ENCODE data around the gene XKR7. TPM values are rescaled to one million over a fixed set of nuclear protein-coding genes. Genes with fewer than 3 reads are reported as not detected.

The XKR7 gene
- total and polyA plus RNA-seq, 10 of the 15 experiments (the other 5 are each of a cell fraction or from before 2014, with no cell fraction given) = not detected

DNA sequence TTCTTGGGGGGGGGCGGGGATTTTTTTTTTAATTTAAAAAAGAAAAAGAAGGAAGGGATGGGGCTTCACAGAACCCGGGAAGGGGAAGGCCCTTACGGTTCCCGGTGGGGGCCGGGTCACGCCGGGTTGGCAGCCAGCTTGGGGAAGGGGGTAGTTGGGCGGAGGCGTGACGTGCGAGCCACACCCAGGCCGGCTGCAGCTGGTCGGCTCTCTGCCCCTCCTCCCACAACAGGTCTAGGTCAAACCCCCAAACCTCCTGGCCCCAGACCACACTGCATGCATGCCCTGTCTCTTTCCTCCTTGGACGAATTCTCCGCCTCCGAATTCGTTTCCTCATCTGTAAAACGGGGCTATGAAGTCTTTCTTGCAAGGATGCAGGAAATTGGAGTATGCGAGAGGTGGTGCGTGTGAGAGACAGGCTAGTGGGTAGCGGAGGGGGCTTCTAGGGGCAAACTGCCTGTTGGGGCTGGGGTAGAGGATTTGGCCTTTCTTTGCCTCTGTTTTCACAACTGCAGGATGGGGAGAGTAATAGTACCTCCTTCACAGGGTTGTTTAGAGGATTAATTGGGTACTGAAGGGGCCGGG lies 84.9 kb downstream of the XKR7 start (continued):
- TF ChIP-seq, protein P1, sequence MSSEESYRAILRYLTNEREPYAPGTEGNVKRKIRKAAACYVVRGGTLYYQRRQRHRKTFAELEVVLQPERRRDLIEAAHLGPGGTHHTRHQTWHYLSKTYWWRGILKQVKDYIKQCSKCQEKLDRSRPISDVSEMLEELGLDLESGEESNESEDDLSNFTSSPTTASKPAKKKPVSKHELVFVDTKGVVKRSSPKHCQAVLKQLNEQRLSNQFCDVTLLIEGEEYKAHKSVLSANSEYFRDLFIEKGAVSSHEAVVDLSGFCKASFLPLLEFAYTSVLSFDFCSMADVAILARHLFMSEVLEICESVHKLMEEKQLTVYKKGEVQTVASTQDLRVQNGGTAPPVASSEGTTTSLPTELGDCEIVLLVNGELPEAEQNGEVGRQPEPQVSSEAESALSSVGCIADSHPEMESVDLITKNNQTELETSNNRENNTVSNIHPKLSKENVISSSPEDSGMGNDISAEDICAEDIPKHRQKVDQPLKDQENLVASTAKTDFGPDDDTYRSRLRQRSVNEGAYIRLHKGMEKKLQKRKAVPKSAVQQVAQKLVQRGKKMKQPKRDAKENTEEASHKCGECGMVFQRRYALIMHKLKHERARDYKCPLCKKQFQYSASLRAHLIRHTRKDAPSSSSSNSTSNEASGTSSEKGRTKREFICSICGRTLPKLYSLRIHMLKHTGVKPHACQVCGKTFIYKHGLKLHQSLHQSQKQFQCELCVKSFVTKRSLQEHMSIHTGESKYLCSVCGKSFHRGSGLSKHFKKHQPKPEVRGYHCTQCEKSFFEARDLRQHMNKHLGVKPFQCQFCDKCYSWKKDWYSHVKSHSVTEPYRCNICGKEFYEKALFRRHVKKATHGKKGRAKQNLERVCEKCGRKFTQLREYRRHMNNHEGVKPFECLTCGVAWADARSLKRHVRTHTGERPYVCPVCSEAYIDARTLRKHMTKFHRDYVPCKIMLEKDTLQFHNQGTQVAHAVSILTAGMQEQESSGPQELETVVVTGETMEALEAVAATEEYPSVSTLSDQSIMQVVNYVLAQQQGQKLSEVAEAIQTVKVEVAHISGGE (CRISPR knock-in tag; IDR thresholded peaks at IDR 0.05) = no peak
- TF ChIP-seq CEBPB (IDR thresholded peaks at IDR 0.05; ENCODE audit: borderline replicate concordance in 1 of 2, low read depth in 2 of 2, low read length in 2 of 2) (no peak), YBX1 (IDR thresholded peaks at IDR 0.05) (no peak), RUNX3 (IDR thresholded peaks at IDR 0.05; ENCODE audit: low read length) (peak; percentile 71), GABPA (IDR thresholded peaks at IDR 0.05; ENCODE audit: low read depth) (no peak), BHLHE40 (IDR thresholded peaks at IDR 0.05; ENCODE audit: borderline replicate concordance in 1 of 2, low read depth in 2 of 2, low read length in 1 of 2) (peak in 1 of 2 experiments; percentile 73; a peak in 2 of 4 replicates), SPI1 (IDR thresholded peaks at IDR 0.05; ENCODE audit: borderline replicate concordance, insufficient read depth, low read depth, low read length) (peak; percentile 4; the same call in 1 of the 2 replicates), SUZ12 (IDR thresholded peaks at IDR 0.05; ENCODE audit: unreplicated experiment) (no peak), JUND (IDR thresholded peaks at IDR 0.05; ENCODE audit: low read depth, low read length) (no peak), DPF2 (IDR thresholded peaks at IDR 0.05) (0 out of 2 replicates have a peak, but pooled peaks have one; percentile 15), EP300 (IDR thresholded peaks at IDR 0.05; ENCODE audit: borderline replicate concordance in 1 of 2, control insufficient read depth in 1 of 2, low read depth in 2 of 2, low read length in 2 of 2) (peak in 1 of 2 experiments; percentile 29; a peak in 1 of 4 replicates)
- TF ChIP-seq, protein P2, sequence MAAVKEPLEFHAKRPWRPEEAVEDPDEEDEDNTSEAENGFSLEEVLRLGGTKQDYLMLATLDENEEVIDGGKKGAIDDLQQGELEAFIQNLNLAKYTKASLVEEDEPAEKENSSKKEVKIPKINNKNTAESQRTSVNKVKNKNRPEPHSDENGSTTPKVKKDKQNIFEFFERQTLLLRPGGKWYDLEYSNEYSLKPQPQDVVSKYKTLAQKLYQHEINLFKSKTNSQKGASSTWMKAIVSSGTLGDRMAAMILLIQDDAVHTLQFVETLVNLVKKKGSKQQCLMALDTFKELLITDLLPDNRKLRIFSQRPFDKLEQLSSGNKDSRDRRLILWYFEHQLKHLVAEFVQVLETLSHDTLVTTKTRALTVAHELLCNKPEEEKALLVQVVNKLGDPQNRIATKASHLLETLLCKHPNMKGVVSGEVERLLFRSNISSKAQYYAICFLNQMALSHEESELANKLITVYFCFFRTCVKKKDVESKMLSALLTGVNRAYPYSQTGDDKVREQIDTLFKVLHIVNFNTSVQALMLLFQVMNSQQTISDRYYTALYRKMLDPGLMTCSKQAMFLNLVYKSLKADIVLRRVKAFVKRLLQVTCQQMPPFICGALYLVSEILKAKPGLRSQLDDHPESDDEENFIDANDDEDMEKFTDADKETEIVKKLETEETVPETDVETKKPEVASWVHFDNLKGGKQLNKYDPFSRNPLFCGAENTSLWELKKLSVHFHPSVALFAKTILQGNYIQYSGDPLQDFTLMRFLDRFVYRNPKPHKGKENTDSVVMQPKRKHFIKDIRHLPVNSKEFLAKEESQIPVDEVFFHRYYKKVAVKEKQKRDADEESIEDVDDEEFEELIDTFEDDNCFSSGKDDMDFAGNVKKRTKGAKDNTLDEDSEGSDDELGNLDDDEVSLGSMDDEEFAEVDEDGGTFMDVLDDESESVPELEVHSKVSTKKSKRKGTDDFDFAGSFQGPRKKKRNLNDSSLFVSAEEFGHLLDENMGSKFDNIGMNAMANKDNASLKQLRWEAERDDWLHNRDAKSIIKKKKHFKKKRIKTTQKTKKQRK (IDR thresholded peaks at IDR 0.05; ENCODE audit: low read depth, low read length) = no peak
- TF ChIP-seq, protein P3, sequence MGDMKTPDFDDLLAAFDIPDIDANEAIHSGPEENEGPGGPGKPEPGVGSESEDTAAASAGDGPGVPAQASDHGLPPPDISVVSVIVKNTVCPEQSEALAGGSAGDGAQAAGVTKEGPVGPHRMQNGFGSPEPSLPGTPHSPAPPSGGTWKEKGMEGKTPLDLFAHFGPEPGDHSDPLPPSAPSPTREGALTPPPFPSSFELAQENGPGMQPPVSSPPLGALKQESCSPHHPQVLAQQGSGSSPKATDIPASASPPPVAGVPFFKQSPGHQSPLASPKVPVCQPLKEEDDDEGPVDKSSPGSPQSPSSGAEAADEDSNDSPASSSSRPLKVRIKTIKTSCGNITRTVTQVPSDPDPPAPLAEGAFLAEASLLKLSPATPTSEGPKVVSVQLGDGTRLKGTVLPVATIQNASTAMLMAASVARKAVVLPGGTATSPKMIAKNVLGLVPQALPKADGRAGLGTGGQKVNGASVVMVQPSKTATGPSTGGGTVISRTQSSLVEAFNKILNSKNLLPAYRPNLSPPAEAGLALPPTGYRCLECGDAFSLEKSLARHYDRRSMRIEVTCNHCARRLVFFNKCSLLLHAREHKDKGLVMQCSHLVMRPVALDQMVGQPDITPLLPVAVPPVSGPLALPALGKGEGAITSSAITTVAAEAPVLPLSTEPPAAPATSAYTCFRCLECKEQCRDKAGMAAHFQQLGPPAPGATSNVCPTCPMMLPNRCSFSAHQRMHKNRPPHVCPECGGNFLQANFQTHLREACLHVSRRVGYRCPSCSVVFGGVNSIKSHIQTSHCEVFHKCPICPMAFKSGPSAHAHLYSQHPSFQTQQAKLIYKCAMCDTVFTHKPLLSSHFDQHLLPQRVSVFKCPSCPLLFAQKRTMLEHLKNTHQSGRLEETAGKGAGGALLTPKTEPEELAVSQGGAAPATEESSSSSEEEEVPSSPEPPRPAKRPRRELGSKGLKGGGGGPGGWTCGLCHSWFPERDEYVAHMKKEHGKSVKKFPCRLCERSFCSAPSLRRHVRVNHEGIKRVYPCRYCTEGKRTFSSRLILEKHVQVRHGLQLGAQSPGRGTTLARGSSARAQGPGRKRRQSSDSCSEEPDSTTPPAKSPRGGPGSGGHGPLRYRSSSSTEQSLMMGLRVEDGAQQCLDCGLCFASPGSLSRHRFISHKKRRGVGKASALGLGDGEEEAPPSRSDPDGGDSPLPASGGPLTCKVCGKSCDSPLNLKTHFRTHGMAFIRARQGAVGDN (IDR thresholded peaks at IDR 0.05) = peak; percentile 64
- TF ChIP-seq, protein P4, sequence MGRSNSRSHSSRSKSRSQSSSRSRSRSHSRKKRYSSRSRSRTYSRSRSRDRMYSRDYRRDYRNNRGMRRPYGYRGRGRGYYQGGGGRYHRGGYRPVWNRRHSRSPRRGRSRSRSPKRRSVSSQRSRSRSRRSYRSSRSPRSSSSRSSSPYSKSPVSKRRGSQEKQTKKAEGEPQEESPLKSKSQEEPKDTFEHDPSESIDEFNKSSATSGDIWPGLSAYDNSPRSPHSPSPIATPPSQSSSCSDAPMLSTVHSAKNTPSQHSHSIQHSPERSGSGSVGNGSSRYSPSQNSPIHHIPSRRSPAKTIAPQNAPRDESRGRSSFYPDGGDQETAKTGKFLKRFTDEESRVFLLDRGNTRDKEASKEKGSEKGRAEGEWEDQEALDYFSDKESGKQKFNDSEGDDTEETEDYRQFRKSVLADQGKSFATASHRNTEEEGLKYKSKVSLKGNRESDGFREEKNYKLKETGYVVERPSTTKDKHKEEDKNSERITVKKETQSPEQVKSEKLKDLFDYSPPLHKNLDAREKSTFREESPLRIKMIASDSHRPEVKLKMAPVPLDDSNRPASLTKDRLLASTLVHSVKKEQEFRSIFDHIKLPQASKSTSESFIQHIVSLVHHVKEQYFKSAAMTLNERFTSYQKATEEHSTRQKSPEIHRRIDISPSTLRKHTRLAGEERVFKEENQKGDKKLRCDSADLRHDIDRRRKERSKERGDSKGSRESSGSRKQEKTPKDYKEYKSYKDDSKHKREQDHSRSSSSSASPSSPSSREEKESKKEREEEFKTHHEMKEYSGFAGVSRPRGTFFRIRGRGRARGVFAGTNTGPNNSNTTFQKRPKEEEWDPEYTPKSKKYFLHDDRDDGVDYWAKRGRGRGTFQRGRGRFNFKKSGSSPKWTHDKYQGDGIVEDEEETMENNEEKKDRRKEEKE (IDR thresholded peaks at IDR 0.05) = no peak

Data from GM12878 (cell line).